ENCODE results near the gene BORCS5. TPM values are rescaled to one million over a fixed set of nuclear protein-coding genes. Genes with fewer than 3 reads are reported as not detected.

The BORCS5 gene
- total and polyA plus RNA-seq, 2 of the 8 experiments (the other 6 are each of a cell fraction or from before 2014, with no cell fraction given): 8.3 to 17.4 TPM

- 98% methylated on average over 4 of the region's 4 CpGs; no CpG with 5 or more reads in 1 of the 2 experiments for WGBS, 2 experiments (ENCODE audit: extremely low coverage in 1 of 2, insufficient coverage in 1 of 2, insufficient read length in 1 of 2, insufficient replicate concordance in 2 of 2, low coverage in 1 of 2, low lambda C conversion rate in 2 of 2, missing lambda C conversion rate in 1 of 2)
- FAIRE-seq (no peak), DNase-seq (ENCODE audit: low read depth in 1 of 2, low spot score in 2 of 2) (no peak)
- no peak overlapping the region for H2AFZ ChIP-seq (ENCODE audit: low read length)
- H2AK5ac ChIP-seq (ENCODE audit: low read depth, low read length): no peak overlapping the region
- H3K23ac ChIP-seq (ENCODE audit: insufficient read length): no peak overlapping the region
- no peaks in the 10 kb centered on the region for H3K27me3 ChIP-seq (replicated peaks in 1 of 4; ENCODE audit: control insufficient read depth in 3 of 4, extremely low read depth in 1 of 4, insufficient read depth in 3 of 4, low read length in 3 of 4)
- H2BK20ac ChIP-seq (ENCODE audit: low read length): no peak overlapping the region
- H4K91ac ChIP-seq (replicated peaks; ENCODE audit: insufficient read length, low read length): no peak overlapping the region
- no peak overlapping the region for H4K5ac ChIP-seq (ENCODE audit: insufficient read length, low read depth, low read length)
- H2BK12ac ChIP-seq (ENCODE audit: low read depth, low read length): no peak overlapping the region
- no peak overlapping the region for H3K18ac ChIP-seq (ENCODE audit: extremely low read depth, low read length)
- H3K4ac ChIP-seq (replicated peaks; ENCODE audit: insufficient read length, low read depth, low read length): no peak overlapping the region
- no peak overlapping the region for H3K9ac ChIP-seq (replicated peaks in 1 of 4; ENCODE audit: extremely low read depth in 1 of 4, low read depth in 3 of 4, low read length in 3 of 4)
- H3K36me3 ChIP-seq (ENCODE audit: control insufficient read depth in 2 of 4, insufficient read depth in 4 of 4, low read length in 3 of 4): no peaks in the 10 kb centered on the region
- no peak overlapping the region for H2BK5ac ChIP-seq (ENCODE audit: low read depth, low read length)
- no peak overlapping the region for H2BK120ac ChIP-seq (replicated peaks; ENCODE audit: low read depth, low read length)
- H4K20me1 ChIP-seq (replicated peaks in 1 of 2; ENCODE audit: control insufficient read depth in 1 of 2, insufficient read depth in 2 of 2, low read length in 2 of 2): no peaks in the 10 kb centered on the region
- no peaks in the 10 kb centered on the region for H3K79me1 ChIP-seq (ENCODE audit: low read depth, low read length)
- H4K8ac ChIP-seq (ENCODE audit: extremely low read depth, insufficient read depth, low read length): no peak overlapping the region
- POLR2A ChIA-PET (ENCODE audit: partially characterized antibody): no interaction called here
- H3K4me1 ChIP-seq (replicated peaks in 1 of 4; ENCODE audit: control insufficient read depth in 3 of 4, insufficient read depth in 4 of 4, low read length in 3 of 4): peaks cover 5 to 15% (median 11%) of the 10 kb centered on the region in 4 experiments; a peak in 6 of 7 replicates
- no peaks in the 10 kb centered on the region for H3K23me2 ChIP-seq (ENCODE audit: low read depth, low read length)
- no peak overlapping the region for H2BK15ac ChIP-seq (ENCODE audit: low read length)
- no peak overlapping the region for H3K56ac ChIP-seq (replicated peaks; ENCODE audit: insufficient read length, low read depth, low read length)
- no peaks in the 10 kb centered on the region for H3K9me3 ChIP-seq (ENCODE audit: insufficient read depth in 2 of 2, low read depth in 1 of 2, low read length in 1 of 2)
- CTCF ChIA-PET (ENCODE audit: partially characterized antibody): interaction anchor here (0.6 to 1.1 kb wide), 2 partner anchors 85 to 106 kb away, joined by 3 to 4 read pairs; no protein-coding TSS in a partner anchor
- no peak overlapping the region for H3K27ac ChIP-seq (ENCODE audit: low read depth, low read length)
- no peak overlapping the region for H3K14ac ChIP-seq (ENCODE audit: insufficient read length)
- H3K79me2 ChIP-seq (ENCODE audit: control insufficient read depth in 1 of 2, insufficient read depth in 2 of 2, low read length in 2 of 2): no peaks in the 10 kb centered on the region; a peak in 1 of 4 replicates
- H3K4me2 ChIP-seq (ENCODE audit: insufficient read depth in 1 of 2, low read depth in 2 of 2, low read length in 2 of 2): no peak overlapping the region
- no peak overlapping the region for H3K4me3 ChIP-seq (ENCODE audit: extremely low read depth in 1 of 4, insufficient read depth in 2 of 4, low read depth in 3 of 4, low read length in 4 of 4)
- TF ChIP-seq SP1 (IDR thresholded peaks at IDR 0.05; ENCODE audit: low read depth, low read length) (no peak), CREB1 (IDR thresholded peaks at IDR 0.05) (no peak), ASH2L (IDR thresholded peaks at IDR 0.05; ENCODE audit: low read length) (no peak), SP2 (IDR thresholded peaks at IDR 0.05; ENCODE audit: low read length) (no peak), SAP30 (IDR thresholded peaks at IDR 0.05; ENCODE audit: insufficient read depth, insufficient replicate concordance, low read length) (no peak), SIX5 (IDR thresholded peaks at IDR 0.05; ENCODE audit: low read depth, low read length) (no peak), RAD21 (IDR thresholded peaks at IDR 0.05 in 1 of 2, conservative IDR thresholded peaks at IDR 0.05 in 1 of 2; ENCODE audit: low read depth in 2 of 2, low read length in 2 of 2) (no peak), SRF (IDR thresholded peaks at IDR 0.05; ENCODE audit: low read depth, low read length) (no peak), E2F6 (IDR thresholded peaks at IDR 0.05) (no peak), CBX8 (IDR thresholded peaks at IDR 0.05; ENCODE audit: borderline replicate concordance, low read depth, low read length) (no peak), NRF1 (IDR thresholded peaks at IDR 0.05; ENCODE audit: low read depth, low read length) (no peak), TBP (IDR thresholded peaks at IDR 0.05; ENCODE audit: low read depth, low read length) (no peak), EZH2 (IDR thresholded peaks at IDR 0.05; ENCODE audit: low read depth, low read length, severe bottlenecking) (no peak), KDM5A (IDR thresholded peaks at IDR 0.05; ENCODE audit: low read length) (no peak), FOSL1 (IDR thresholded peaks at IDR 0.05; ENCODE audit: insufficient read depth, low read depth, low read length) (no peak)
These were observed 39.8 kb downstream of the BORCS5 start for GRCh38 chr12:12396694-12397093.
